GM18498 (cell line): ENCODE results near the gene CYTH4.

Source experiments
- ATAC-seq: cut with Tn5 transposase; IDR thresholded peaks from one replicate; pipeline ENCODE4 v1.9.1; 2021; ENCODE audit warnings: mild to moderate bottlenecking, moderate library complexity; ENCODE audit not compliant: unreplicated experiment

Gene CYTH4

GRCh38 chr22:37343863-37344734, 61.8 kb downstream of the CYTH4 start:
- ATAC-seq, result no peak

GRCh38 chr22:37344735-37345449, 62.6 kb downstream of the CYTH4 start:
- ATAC-seq, result no peak

- ATAC-seq, result no peak
Measured at GRCh38 chr22:37345863-37346504, 63.7 kb downstream of the CYTH4 start.

GRCh38 chr22:37346505-37346895, 64.2 kb downstream of the CYTH4 start:
- no peak for ATAC-seq

GRCh38 chr22:37349043-37349814, 66.9 kb downstream of the CYTH4 start:
- ATAC-seq, result no peak

- ATAC-seq, result no peak
Measured at GRCh38 chr22:37351232-37351631, 68.9 kb downstream of the CYTH4 start.

GRCh38 chr22:37352481-37352880, 70.2 kb downstream of the CYTH4 start:
- ATAC-seq, result no peak

- ATAC-seq, result no peak
Measured at GRCh38 chr22:37353839-37354238, 71.5 kb downstream of the CYTH4 start.

GRCh38 chr22:37354261-37354660, 72.0 kb downstream of the CYTH4 start:
- no peak for ATAC-seq

- no peak for ATAC-seq
Measured at GRCh38 chr22:37354670-37355069, 72.4 kb downstream of the CYTH4 start.

GRCh38 chr22:37355174-37355573, 72.9 kb downstream of the CYTH4 start:
- ATAC-seq, result no peak

- ATAC-seq, result no peak
Measured at GRCh38 chr22:37356922-37357321, 74.6 kb downstream of the CYTH4 start.

GRCh38 chr22:37357446-37358075, 75.3 kb downstream of the CYTH4 start:
- no peak for ATAC-seq

GRCh38 chr22:37358386-37358785, 76.1 kb downstream of the CYTH4 start:
- ATAC-seq, result no peak

- no peak for ATAC-seq
Measured at GRCh38 chr22:37358917-37359316, 76.6 kb downstream of the CYTH4 start.

- no peak for ATAC-seq
Measured at GRCh38 chr22:37362621-37363020, 80.3 kb downstream of the CYTH4 start.

- ATAC-seq, result no peak
Measured at GRCh38 chr22:37363261-37363992, 81.1 kb downstream of the CYTH4 start.
